Stimulated activated CD8-positive, alpha-beta memory T cell treated with anti-CD3 and anti-CD28 coated beads, Interleukin-4, amount 100 ng/mL, for 1 hour (primary cell): Measurements from ENCODE around the gene PITPNB.

Experiments
- DNase-seq, 2 donors: peaks; one replicate each; pipeline ENCODE4 v3.0.0-alpha.2; 2020; ENCODE audit warnings: low read depth in 2 of 2, low spot score in 1 of 2

The PITPNB gene

GRCh38 chr22:27863001-27863400, 56.1 kb downstream of the PITPNB start:
- DNase-seq, result no peak

DNA sequence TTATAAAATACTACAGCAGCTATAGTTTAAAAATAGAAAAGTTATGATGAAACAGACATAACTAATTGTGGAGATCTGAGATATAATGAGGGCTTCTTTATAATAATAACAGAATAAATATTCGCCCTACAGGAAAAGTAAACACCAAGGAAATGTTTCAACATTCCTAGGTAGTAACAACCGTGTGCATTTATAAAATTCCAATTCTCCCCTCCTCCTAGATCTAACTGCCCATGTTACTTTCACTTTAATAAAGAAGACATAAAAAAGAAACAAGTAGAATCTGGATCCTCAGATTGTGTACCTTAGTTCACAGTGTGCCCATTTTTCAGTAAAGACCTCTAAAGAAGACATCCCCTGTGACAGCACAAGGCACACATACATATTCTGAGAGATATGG, 59.7 kb downstream of the PITPNB start:
- no peak for DNase-seq

- DNase-seq, result no peak
Observed at GRCh38 chr22:27858626-27859025, 60.4 kb downstream of the PITPNB start.

GRCh38 chr22:27857443-27857842, 61.6 kb downstream of the PITPNB start:
- no peak for DNase-seq

GRCh38 chr22:27856386-27856785, 62.7 kb downstream of the PITPNB start:
- DNase-seq, result no peak

DNA sequence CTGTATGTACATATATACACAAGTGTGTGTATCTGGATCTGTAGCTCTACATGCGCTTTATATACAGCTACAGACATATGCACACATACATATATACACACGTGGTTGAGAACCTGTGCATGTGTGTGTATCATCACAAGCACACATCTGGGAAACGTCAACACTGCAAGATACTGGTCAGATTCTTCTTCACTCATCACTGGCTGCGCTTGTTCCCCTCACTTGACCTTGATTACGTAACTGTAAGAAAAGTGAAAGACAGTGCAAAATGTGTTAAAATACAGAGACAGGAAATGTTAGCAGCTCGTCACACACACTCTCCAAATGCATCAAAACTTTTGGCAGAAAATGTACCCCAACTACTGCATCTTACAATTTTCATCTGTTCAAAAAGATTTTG, 65.6 kb downstream of the PITPNB start:
- no peak for DNase-seq

GRCh38 chr22:27851974-27852746, 66.9 kb downstream of the PITPNB start:
- DNase-seq, result no peak

DNA sequence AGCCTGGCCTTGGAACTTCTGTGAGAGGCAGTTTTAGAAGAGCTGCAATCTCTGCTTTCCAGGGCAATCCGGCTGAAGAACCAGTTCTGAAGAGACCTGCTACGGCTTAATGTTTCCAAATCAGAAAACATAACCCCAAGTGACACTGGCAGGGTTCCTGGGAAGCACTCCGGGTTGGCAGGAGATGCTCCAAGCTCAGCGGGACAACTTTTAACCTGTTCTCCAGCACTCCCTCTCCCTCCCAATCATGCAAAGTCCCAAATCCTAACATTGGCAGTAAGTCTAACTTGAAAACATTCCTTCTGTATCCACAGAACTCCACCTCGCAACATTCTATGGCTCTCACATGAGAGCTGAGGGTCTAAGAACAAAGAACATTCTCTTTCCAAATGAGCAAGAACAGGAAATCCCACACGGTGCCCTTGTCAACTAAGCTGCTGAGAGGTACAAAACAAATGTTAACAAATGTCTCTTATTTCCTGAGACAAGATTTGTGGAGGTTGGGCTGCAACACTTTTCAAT, 69.0 kb downstream of the PITPNB start:
- DNase-seq, result no peak

DNA sequence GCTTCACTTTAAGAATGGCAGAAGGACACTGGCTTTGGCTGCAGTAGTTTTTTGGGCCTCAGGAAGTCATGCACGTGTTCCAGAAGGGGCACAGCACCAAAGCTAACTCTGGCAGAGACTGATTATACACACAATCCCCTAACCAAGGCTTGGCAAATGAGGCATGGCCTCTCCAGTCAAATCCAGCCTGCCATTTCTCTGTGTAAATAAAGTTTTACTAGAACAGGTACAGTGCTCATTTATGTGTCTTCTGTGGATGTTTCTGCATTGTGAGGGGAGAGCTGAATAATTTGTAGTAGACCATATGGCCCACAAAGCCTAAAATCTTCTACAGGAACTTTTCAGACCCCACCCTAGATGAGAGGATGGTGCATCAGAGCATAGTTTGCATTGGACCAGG, 71.1 kb downstream of the PITPNB start:
- DNase-seq, result no peak

- no peak for DNase-seq
Observed at GRCh38 chr22:27846910-27847309, 72.1 kb downstream of the PITPNB start.

DNA sequence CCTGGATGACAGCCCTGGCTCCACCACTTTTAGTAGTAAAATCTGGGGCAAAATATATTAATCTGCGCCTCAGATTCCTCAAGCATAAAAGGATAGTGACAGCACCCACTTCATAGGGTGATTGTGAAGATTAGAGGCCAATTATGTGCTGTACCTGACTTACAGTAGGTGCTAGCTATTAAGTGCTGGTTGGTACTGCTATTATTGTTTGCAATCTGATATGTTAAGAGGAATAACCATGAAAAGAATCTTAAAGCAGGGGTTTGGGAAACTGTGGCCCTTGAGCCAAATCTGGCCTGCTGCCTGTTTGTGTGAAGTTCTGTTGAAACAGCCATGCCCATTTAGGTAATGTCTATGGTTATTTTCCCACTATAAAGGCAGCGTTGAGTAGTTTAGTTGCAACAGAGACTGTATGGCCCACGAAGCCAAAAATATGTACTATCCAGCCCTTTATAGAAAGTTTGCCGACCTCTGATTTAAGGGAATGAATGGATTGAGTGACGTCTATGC, 72.8 kb downstream of the PITPNB start:
- DNase-seq, result no peak

GRCh38 chr22:27845644-27846043, 73.4 kb downstream of the PITPNB start:
- DNase-seq, result no peak

DNA sequence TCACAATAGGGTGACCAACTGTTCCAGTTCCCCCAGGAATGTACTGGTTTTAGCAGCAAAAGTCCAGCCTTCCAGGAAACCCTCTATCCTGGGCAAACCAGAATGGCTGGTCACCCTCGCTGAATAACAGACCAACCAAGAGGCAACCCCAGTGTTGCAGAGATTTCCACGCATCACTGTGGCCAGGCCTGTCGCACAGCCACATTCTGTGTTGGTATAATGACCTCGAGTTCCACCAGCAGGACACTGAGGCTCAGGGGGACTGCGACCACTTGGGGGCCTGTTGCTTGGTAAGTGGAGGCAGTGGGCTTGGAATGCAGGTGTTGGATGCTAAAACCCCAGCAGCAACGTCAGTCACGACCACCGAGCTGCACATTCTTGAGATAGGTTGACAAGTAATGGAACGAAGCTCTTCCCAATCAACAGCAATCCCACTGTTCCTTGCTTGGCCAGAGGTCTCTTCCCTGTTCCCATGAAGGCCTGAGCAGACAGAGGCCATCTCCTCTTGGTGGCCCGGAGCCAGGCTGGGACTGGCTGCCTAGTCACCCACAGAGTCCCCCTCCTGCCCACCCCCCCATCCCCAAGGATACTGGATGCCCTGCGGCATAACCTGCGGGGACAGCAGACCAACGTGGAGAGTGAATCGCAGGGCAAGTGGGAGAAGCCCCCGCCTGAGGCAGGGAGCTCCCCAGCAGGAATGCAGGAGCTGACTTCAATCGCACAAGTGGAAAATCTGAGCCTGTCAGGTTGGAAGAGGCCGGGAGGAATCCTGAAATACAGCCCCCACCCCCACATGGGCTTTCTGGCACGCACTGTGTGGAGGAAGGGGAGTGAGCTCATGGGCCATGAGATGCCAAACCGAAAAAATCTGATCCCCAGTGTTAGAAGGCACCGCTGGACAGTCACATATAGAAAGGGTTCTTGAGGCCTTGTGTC, 74.1 kb downstream of the PITPNB start:
- DNase-seq, result no peak

- no peak for DNase-seq
Observed at GRCh38 chr22:27844256-27844655, 74.8 kb downstream of the PITPNB start.

- DNase-seq, result no peak
Observed at GRCh38 chr22:27843441-27843840, 75.6 kb downstream of the PITPNB start.

DNA sequence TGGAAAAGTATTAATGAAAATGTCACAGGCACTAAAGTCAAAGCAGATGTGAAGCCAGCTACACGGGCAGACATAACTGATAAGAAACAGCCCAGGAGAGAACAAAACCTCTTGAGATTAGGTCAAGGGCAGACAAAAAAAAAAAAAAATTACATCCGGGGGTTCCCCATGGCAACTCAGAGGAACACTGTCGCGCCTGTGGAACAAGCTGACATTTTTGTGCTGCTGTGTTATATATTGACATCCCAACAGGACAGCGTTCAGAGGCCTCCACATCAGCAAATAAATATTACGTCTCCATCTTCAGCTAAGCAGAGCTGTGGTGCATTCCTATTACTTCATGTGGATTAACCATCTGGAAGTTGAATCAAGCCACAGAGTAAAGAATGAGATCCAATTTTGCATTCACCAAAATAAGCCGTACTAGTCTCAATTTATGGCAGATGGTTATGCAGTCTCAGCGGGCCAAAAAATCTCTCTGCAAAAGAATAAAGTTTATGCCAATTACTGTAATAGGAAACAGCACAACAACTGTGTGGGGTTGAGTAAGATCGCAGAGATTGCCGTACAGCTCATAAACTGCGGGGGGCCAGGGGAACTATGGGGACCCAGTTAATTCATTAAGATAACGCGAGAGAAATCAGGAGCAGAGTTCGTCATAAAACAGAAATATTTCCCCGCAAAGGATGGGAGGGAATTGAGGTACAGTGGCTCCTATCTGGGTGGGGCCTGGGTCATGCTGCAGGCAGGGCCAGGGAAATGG, 76.2 kb downstream of the PITPNB start:
- no peak for DNase-seq

- DNase-seq, result no peak
Observed at GRCh38 chr22:27842201-27842600, 76.9 kb downstream of the PITPNB start.

DNA sequence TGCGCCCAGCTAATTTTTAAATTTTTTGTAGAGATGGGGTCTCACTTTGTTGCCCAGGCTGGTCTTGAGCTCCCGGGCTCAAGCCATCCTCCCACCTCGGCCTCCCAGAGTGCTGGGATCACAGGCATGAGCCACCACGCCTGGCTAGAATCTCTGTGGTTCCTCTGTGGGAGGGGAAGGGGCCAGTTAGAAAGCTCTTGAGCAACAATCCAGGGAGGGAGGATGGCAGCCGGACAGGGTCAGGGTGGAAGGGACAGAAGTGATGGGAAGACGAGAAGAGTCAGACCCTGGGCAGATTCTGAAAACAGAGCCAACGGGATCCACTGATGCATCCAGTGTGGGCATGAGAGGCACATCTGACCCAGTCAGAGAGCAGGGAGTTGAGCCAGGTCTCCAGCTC, 78.6 kb downstream of the PITPNB start:
- no peak for DNase-seq

GRCh38 chr22:27839057-27839660, 79.9 kb downstream of the PITPNB start:
- no peak for DNase-seq

DNA sequence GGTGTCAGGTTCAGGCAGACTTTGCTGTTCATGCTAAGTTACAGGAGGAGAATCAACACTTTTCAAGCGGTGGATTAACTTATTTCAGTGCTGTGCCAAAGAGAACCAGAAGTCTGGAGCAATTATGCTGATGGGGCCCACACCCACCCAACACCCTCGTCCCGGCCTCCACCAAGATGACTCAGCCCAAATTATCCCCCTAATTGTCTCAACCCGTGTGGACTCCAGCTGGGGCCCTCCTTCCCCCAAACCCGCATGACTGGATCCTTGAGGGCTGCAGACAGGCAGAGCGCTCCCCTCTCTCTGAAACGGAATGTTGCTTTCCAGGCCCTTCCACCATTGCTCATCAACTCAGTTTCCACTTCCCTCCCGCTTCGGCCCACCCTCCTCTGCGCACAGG, 82.9 kb downstream of the PITPNB start:
- no peak for DNase-seq

- no peak for DNase-seq
Observed at GRCh38 chr22:27835446-27835845, 83.6 kb downstream of the PITPNB start.
